Activated CD4-positive, CD25-positive, alpha-beta regulatory T cell treated with anti-CD3 and anti-CD28 coated beads, Interleukin-2, amount 50 U/mL, for 16 hours (primary cell): ENCODE results near the gene YIPF5.

ENCODE experiments used
- DNase-seq: peaks from one replicate; pipeline ENCODE4 v3.0.0-alpha.2; 2020; ENCODE audit warnings: low read depth, low spot score

Gene YIPF5

GRCh38 chr5:144170276-144171024 lies at the start of gene YIPF5, which contains the start of gene KCTD16:
YIPF5 (minus strand) TSS chr5:144170659; CDS start chr5:144169955, 704 bp downstream.
KCTD16 (plus strand) TSS chr5:144170873.
- DNase-seq, result peak; percentile 94

- DNase-seq, result no peak
Measured at GRCh38 chr5:144219869-144220268, 49.4 kb upstream of the YIPF5 start.

GRCh38 chr5:144210655-144211054 lies 40.2 kb upstream of the YIPF5 start:
- DNase-seq, result no peak

DNA sequence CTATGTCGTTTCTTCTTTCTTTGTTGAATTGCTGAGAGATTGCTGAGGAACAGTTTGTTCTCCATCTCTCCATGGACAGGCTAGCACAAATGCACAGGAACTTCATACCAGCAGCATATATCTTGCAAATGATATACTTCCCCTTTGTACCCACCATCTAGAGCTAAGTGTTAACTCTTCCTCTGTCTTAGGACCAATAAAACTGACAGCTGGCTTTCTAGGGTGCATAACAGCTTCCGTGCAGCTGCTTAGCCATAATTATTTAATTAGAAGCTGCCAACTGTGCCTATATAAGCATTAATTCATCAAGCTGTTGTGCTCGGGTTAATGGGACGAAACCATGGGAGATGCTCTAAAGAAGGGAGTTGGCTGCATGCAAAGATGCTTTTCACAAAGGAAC lies 38.9 kb upstream of the YIPF5 start:
- DNase-seq, result no peak

GRCh38 chr5:144207875-144208444 lies 37.5 kb upstream of the YIPF5 start:
- no peak for DNase-seq

GRCh38 chr5:144206141-144206540 lies 35.7 kb upstream of the YIPF5 start:
- no peak for DNase-seq

DNA sequence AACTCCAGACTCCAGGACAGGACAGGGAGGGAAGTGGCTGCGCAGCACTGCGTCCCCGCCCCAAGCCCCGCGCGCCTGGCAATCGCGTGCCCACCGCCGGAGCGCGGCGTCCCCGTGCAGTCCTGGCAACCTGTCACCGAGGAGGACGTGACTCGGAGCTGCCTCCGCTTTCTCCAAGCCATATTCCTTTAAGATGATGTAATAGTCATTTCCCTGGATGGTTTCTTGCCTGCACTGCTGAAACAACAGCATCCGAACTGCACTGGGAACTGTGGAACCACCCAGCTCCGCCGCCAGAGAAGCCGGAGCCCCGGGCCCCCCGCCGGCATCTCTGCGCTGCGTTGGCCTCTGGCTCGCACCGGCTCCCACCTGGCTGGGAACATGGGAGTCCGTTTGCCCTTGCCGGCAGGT lies 34.7 kb upstream of the YIPF5 start:
- no peak for DNase-seq

- DNase-seq, result no peak
Measured at GRCh38 chr5:144203750-144204596, 33.5 kb upstream of the YIPF5 start.

DNA sequence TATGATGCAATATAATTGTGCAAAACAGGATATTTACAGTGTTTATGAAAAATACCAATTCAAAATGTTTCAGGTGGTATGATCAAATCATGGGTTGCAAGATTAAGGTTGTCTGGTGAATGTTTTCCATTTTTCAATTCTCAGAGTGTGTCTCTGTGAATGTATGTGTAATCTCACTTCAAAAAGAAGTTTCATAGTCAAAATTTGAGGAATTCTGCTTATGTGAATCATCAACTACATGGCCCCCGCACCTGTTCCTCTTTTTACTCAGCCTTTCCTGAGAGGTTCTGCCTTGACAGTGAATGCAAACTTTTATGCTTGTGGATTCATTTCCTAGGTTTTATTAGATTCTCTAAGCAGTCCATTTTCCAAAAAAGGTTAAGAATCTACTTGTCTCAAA lies 32.3 kb upstream of the YIPF5 start:
- no peak for DNase-seq

DNA sequence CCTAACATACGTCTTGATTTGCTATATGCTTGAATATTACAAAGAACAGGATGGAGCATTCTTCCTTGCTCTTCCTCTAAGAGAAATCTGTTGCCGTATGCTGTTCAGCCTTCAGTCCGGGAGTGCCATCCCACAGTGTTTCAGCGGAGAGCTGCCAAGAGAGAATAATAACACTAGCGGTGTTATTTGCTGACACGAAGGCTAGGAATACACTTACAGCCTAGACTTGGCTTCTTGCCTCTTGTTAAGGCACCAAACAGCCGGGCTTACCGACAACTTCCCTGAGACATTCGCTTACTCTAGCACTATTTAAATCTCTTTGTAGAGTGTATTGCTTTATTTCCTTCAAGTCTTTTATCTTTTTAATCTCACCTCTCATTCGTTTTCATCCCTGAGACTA lies 31.6 kb upstream of the YIPF5 start:
- no peak for DNase-seq

GRCh38 chr5:144201588-144201987 lies 31.1 kb upstream of the YIPF5 start:
- DNase-seq, result no peak

DNA sequence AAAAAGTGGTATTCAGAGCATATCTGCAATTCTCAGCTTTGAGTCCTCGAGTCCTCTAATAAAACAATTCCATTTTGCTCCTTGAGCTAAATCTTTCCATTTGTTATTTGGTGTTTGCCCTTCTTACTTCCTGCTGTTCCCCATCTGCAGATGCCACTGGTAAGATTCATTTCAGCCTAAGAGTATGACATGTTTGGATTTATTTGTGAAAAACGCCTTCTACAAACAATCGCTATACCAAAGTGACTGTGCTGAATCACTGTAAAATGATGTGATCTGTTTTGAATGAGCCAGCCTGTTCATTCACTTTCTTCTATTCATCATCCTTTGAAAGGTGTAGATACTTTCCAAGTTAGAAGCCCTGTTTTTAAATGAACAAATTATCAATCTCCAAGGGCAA lies 27.9 kb upstream of the YIPF5 start:
- no peak for DNase-seq

DNA sequence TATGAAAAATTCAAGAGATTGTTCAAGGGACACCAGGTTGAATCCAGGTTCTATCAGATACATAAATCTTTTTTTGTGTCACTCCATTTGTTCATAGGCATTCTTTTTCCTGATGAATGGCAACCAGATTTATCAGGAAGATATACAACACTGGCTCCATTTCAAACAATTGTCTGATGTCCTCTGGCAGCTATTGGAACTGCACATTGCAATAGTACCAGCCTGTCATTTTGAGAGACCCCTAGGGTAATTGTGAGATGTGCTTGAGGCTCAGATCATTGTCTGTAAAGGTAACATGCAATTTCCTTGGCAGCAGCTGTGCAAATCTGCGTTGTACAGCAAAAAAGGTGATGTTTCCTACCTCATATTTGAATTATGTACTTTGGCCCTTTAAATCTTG lies 26.2 kb upstream of the YIPF5 start:
- no peak for DNase-seq

- DNase-seq, result no peak
Measured at GRCh38 chr5:144195448-144195847, 25.0 kb upstream of the YIPF5 start.

DNA sequence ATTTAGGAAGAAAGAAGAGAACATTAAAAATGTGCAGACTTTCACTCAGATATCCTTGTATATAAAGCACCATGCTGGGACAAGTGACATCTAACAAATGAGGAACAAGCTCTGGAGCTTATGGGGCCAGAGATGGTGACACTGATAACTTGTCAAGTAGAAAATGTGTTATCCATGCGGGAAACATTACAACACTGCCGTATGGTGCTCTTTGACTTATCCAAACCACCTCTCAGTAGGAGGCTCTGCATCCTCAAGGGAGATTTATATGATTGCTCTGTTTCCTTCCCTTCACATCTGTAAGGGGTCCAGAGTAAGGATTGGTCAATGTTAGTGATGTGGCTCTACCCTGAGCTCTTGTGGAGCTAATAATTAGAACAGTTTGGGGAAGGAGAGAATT lies 23.7 kb upstream of the YIPF5 start:
- DNase-seq, result no peak

- DNase-seq, result no peak
Measured at GRCh38 chr5:144192661-144193060, 22.2 kb upstream of the YIPF5 start.

DNA sequence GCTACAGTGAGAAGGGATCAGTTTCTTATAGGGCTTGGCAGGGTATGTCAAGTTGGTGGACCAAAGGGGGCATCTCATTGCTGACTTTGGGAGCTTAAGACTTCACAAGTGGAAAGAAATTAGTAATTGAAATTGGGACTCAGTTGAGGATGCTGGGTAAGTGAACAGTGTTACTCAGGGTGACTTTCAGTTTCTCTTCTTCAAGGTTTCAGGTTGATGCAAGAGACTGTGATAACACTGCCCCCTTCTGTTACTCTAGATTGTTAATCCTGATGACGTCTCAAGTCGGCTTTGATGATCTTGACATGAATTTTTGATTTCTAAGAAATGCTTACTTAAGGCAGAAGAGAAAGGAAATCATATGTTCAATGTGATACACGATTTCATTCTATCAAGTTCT lies 21.5 kb upstream of the YIPF5 start:
- DNase-seq, result peak; percentile 33

DNA sequence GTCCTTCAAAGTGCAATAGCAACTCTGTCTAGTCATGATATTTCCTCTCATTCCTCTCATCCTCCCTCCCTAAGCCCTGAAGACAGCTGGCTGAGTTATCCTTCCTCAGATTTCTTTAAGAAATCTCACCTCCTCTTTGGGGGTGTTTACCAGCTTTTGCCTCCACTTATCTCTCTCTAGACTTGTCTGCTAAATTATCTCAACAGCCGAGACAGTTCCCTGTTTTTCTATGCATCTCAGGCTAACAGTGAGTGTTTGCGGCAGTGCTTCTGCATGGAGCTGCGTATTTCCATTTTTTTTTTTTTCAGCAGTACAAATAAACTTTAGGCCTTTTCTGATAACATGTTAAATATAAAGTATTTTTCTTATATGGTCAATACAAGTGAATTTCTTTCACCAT lies 21.1 kb upstream of the YIPF5 start:
- no peak for DNase-seq

- DNase-seq, result peak; percentile 65
Measured at GRCh38 chr5:144189800-144190429, 19.5 kb upstream of the YIPF5 start.

- DNase-seq, result peak; percentile 68
Measured at GRCh38 chr5:144187699-144188294, 17.3 kb upstream of the YIPF5 start.

DNA sequence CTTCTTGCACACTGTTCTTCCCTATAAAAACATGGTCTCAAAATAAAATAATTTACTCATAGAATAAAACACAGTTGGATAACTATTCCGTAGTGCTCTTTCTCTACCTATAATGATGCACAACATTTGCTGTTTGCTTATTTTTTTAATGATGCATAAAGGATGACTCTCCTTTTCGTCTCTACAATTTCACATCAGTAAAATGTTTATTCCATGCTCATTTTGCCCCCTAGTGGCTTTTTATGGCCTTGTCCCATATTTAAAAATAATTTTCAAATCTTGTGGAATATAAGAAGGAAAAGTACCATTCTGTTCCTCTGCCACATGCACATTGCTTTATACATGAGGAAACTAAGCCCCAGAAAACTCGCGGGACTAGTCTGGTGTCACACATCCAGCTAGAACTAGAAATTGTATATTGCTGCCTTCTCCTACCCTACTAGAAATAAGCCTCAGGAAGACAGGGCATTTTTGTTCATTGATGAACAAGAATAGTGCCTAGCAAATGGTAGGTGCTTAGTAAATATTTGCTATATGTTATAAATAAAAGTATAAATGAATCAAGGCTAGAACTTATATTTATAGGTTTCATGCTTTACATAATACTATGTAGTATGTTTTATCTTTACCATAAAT lies 12.9 kb upstream of the YIPF5 start:
- no peak for DNase-seq
